ENCODE measurements around the gene TTC23L.

Gene TTC23L

GRCh38 chr5:34817558-34818351 lies 21.2 kb upstream of the TTC23L start:
- no peak overlapping the region for H3K4me3 ChIP-seq (ENCODE audit: low read depth in 1 of 2, low read length in 1 of 2)
- H3K36me3 ChIP-seq, result no peaks in the 10 kb centered on the region
- no peaks in the 10 kb centered on the region for H3K4me1 ChIP-seq (ENCODE audit: control insufficient read depth in 1 of 2, insufficient read depth in 1 of 2, low read depth in 1 of 2, low read length in 1 of 2)

DNA sequence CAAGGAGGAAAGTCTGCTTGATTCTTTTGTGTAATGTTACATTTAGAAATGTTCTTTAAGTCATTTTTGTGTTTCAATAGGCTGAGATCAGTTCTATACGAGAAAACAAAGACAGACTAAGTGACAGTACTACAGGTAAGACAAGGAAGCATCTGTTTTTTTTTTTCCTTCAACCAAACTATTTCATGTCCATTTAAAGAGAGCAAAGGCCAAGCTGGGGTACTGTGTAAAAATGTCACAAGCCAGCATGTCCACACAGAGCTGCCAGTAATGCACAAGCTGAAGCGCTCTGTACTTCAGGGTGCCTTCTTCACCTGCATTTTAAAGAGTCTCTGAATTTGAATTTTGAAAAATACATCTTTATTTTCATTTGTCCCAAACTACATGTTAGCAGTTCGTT lies 20.2 kb upstream of the TTC23L start:
- H3K27ac ChIP-seq, result no peak overlapping the region

More at GRCh38 chr5:34817558-34818351, 21.2 kb upstream of the TTC23L start:
- Histone ChIP-seq H3K27ac (no peak overlapping the region), H3K27me3 (no peaks in the 10 kb centered on the region), H3K9me3 (no peaks in the 10 kb centered on the region)
- TF ChIP-seq, protein P1, sequence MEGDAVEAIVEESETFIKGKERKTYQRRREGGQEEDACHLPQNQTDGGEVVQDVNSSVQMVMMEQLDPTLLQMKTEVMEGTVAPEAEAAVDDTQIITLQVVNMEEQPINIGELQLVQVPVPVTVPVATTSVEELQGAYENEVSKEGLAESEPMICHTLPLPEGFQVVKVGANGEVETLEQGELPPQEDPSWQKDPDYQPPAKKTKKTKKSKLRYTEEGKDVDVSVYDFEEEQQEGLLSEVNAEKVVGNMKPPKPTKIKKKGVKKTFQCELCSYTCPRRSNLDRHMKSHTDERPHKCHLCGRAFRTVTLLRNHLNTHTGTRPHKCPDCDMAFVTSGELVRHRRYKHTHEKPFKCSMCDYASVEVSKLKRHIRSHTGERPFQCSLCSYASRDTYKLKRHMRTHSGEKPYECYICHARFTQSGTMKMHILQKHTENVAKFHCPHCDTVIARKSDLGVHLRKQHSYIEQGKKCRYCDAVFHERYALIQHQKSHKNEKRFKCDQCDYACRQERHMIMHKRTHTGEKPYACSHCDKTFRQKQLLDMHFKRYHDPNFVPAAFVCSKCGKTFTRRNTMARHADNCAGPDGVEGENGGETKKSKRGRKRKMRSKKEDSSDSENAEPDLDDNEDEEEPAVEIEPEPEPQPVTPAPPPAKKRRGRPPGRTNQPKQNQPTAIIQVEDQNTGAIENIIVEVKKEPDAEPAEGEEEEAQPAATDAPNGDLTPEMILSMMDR (IDR thresholded peaks at IDR 0.05), result no peak

DNA sequence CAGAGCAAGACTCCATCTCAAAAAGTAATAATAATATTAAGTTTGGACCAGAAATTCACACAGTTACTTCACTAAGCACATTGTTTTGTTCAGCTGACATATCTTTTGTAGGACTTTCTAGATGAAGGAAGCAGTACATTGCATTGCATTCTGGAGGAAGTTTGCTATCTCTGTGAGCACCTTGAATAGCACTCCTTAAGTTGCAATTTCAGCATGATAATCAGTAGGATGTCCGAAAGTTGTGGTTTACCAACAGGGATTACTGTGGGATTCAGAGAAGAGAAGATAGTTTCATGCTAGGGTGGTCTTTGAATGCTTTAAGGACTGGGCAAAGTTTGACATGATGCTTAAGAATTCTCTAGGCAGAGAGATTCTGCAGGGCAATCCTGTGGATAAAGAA lies 18.4 kb upstream of the TTC23L start:
- Histone ChIP-seq H3K4me3 (ENCODE audit: low read depth in 1 of 2, low read length in 1 of 2) (no peak overlapping the region), H3K36me3 (no peaks in the 10 kb centered on the region), H3K9me3 (no peaks in the 10 kb centered on the region), H3K27ac (no peak overlapping the region), H3K4me1 (ENCODE audit: control insufficient read depth in 1 of 2, insufficient read depth in 1 of 2, low read depth in 1 of 2, low read length in 1 of 2) (no peaks in the 10 kb centered on the region), H3K27me3 (no peaks in the 10 kb centered on the region)
- TF ChIP-seq, protein P1 (IDR thresholded peaks at IDR 0.05), result no peak

More for the DNA sequence above, 20.2 kb upstream of the TTC23L start:
- Histone ChIP-seq H3K27me3 (no peaks in the 10 kb centered on the region), H3K4me1 (ENCODE audit: control insufficient read depth in 1 of 2, insufficient read depth in 1 of 2, low read depth in 1 of 2, low read length in 1 of 2) (no peaks in the 10 kb centered on the region), H3K9me3 (no peaks in the 10 kb centered on the region), H3K36me3 (no peaks in the 10 kb centered on the region), H3K4me3 (ENCODE audit: low read depth in 1 of 2, low read length in 1 of 2) (no peak overlapping the region)
- TF ChIP-seq, protein P1 (IDR thresholded peaks at IDR 0.05), result no peak

DNA sequence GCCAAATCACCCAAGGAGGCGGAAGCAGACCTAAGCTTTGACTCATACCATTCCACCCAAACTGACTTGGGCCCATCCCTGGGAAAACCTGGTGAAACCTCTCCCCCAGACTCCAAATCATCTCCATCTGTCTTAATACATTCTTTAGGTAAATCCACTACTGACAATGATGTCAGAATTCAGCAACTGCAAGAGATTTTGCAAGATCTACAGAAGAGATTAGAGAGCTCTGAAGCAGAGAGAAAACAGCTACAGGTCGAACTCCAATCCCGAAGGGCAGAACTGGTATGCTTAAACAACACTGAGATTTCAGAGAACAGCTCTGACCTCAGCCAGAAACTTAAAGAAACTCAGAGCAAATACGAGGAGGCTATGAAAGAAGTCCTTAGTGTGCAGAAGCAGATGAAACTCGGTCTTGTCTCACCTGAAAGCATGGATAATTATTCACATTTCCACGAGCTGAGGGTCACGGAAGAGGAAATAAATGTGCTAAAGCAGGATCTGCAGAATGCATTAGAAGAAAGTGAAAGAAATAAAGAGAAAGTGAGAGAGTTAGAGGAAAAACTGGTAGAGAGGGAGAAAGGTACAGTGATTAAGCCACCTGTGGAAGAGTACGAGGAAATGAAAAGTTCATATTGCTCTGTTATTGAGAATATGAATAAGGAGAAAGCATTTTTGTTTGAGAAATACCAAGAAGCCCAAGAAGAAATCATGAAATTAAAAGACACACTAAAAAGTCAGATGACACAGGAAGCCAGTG lies 15.8 kb upstream of the TTC23L start:
- TF ChIP-seq, protein P1 (IDR thresholded peaks at IDR 0.05), result no peak
- no peaks in the 10 kb centered on the region for H3K36me3 ChIP-seq
- H3K27ac ChIP-seq, result no peak overlapping the region

GRCh38 chr5:34826347-34826746 lies 12.6 kb upstream of the TTC23L start:
- H3K27me3 ChIP-seq, result no peaks in the 10 kb centered on the region
- no peaks in the 10 kb centered on the region for H3K36me3 ChIP-seq
- TF ChIP-seq, protein P1 (IDR thresholded peaks at IDR 0.05), result no peak
- no peak overlapping the region for H3K27ac ChIP-seq
- no peak overlapping the region for H3K4me3 ChIP-seq (ENCODE audit: low read depth in 1 of 2, low read length in 1 of 2)
- no peaks in the 10 kb centered on the region for H3K9me3 ChIP-seq
- no peaks in the 10 kb centered on the region for H3K4me1 ChIP-seq (ENCODE audit: control insufficient read depth in 1 of 2, insufficient read depth in 1 of 2, low read depth in 1 of 2, low read length in 1 of 2)

More for the DNA sequence above, 15.8 kb upstream of the TTC23L start:
- H3K4me1 ChIP-seq (ENCODE audit: control insufficient read depth in 1 of 2, insufficient read depth in 1 of 2, low read depth in 1 of 2, low read length in 1 of 2), result no peaks in the 10 kb centered on the region
- no peaks in the 10 kb centered on the region for H3K27me3 ChIP-seq
- H3K9me3 ChIP-seq, result no peaks in the 10 kb centered on the region
- H3K4me3 ChIP-seq (ENCODE audit: low read depth in 1 of 2, low read length in 1 of 2), result no peak overlapping the region

Measured in neutrophil (primary cell).